Measurements from ENCODE around the gene CNTNAP2. TPM values are rescaled to one million over a fixed set of nuclear protein-coding genes. Genes with fewer than 3 reads are reported as not detected.

Gene CNTNAP2
- total and polyA plus RNA-seq, 4 donors, result not detected

- ATAC-seq (ENCODE audit: low FRiP score) (no peak), DNase-seq (no peak)
- peaks cover 0 to 1% of the 10 kb centered on the region in 2 donors for H3K4me1 ChIP-seq (ENCODE audit: control insufficient read depth in 1 of 2, insufficient read depth in 2 of 2, low read length in 2 of 2)
- H3K27me3 ChIP-seq (ENCODE audit: control insufficient read depth in 1 of 2, insufficient read depth in 2 of 2, low read length in 1 of 2), result no peaks in the 10 kb centered on the region
- H3K27ac ChIP-seq (ENCODE audit: low read depth in 1 of 2, low read length in 2 of 2), result no peak overlapping the region
- no peaks in the 10 kb centered on the region for H3K9me3 ChIP-seq (ENCODE audit: control insufficient read depth, low read length)
- no peaks in the 10 kb centered on the region for H3K36me3 ChIP-seq (ENCODE audit: control insufficient read depth in 1 of 2, insufficient read depth in 2 of 2, low read length in 1 of 2)
- intact Hi-C loops (cut with DNase I), result no loop called here
- no peak overlapping the region for H3K4me3 ChIP-seq (ENCODE audit: low read length in 2 of 2)
- WGBS, 2 donors, result 74 to 76% methylated on average over 6 of the region's 6 CpGs
Observed at GRCh38 chr7:147569116-147569913, 1452.7 kb downstream of the CNTNAP2 start.

DNA sequence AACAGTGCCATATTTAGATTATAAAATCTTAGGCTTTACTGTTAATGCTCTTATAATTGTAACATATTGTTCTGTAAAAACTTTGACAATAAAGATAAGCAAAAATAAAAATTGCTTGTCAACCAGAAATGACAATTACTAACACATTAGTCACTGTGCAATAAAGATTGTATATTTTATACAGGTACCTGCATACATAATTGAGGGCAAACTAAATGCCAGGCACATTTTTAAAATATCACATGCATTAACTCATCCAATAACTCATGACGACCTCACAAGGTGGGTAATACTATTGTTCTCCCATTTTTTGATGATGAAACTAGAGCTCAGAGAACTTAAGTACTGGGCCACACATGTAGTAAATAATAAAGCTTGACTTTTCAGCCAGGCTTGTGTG lies 1453.8 kb downstream of the CNTNAP2 start:
- WGBS, 2 donors, result 64 to 74% methylated on average over 1 of the region's 1 CpG
- no peak for ATAC-seq (ENCODE audit: low FRiP score)
- Histone ChIP-seq H3K4me3 (ENCODE audit: low read length in 2 of 2) (no peak overlapping the region), H3K27me3 (ENCODE audit: control insufficient read depth in 1 of 2, insufficient read depth in 2 of 2, low read length in 1 of 2) (no peaks in the 10 kb centered on the region), H3K9me3 (ENCODE audit: control insufficient read depth, low read length) (no peaks in the 10 kb centered on the region), H3K36me3 (ENCODE audit: control insufficient read depth in 1 of 2, insufficient read depth in 2 of 2, low read length in 1 of 2) (no peaks in the 10 kb centered on the region), H3K4me1 (ENCODE audit: control insufficient read depth in 1 of 2, insufficient read depth in 2 of 2, low read length in 2 of 2) (peaks cover 0 to 1% of the 10 kb centered on the region in 2 donors), H3K27ac (ENCODE audit: low read depth in 1 of 2, low read length in 2 of 2) (no peak overlapping the region)
- no peak for DNase-seq
- intact Hi-C loops (cut with DNase I), result no loop called here

GRCh38 chr7:147571436-147572185 lies 1455.0 kb downstream of the CNTNAP2 start:
- Histone ChIP-seq H3K4me3 (ENCODE audit: low read length in 2 of 2) (no peak overlapping the region), H3K4me1 (ENCODE audit: control insufficient read depth in 1 of 2, insufficient read depth in 2 of 2, low read length in 2 of 2) (peaks cover 0 to 1% of the 10 kb centered on the region in 2 donors), H3K36me3 (ENCODE audit: control insufficient read depth in 1 of 2, insufficient read depth in 2 of 2, low read length in 1 of 2) (no peaks in the 10 kb centered on the region), H3K27ac (ENCODE audit: low read depth in 1 of 2, low read length in 2 of 2) (no peak overlapping the region), H3K9me3 (ENCODE audit: control insufficient read depth, low read length) (no peaks in the 10 kb centered on the region), H3K27me3 (ENCODE audit: control insufficient read depth in 1 of 2, insufficient read depth in 2 of 2, low read length in 1 of 2) (no peaks in the 10 kb centered on the region)
- 89 to 91% methylated on average over 8 of the region's 8 CpGs for WGBS, 2 donors
- DNase-seq (no peak), ATAC-seq (ENCODE audit: low FRiP score) (no peak)
- intact Hi-C loops (cut with DNase I), result no loop called here

DNA sequence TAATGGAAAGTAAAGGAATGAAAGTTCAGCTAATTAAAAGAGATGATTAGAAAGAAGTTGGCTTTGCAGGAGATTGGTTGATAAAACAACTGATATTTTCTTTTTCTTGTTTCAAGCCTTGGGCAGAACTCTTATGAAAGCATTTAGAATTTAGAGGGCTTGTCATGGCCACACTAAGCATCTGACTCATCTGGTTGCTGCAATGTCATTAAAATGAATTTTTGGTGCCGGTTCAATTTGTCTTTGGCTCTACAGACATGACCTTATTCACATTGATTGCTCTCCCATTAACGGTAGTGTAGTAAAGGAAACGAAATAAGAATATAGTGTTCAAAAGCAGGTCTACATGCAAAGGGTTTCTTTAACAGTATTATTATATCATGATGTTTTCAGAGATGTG lies 1461.6 kb downstream of the CNTNAP2 start:
- 93 to 94% methylated on average over 3 of the region's 3 CpGs for WGBS, 2 donors
- no peak for DNase-seq
- intact Hi-C loops (cut with DNase I), result no loop called here

GRCh38 chr7:147579148-147579547 lies 1462.5 kb downstream of the CNTNAP2 start:
- intact Hi-C loops (cut with DNase I), result no loop called here

More for the DNA sequence above, 1461.6 kb downstream of the CNTNAP2 start:
- no peak for ATAC-seq (ENCODE audit: low FRiP score)
- no peaks in the 10 kb centered on the region for H3K9me3 ChIP-seq (ENCODE audit: control insufficient read depth, low read length)
- H3K4me3 ChIP-seq (ENCODE audit: low read length in 2 of 2), result no peak overlapping the region
- H3K27me3 ChIP-seq (ENCODE audit: control insufficient read depth in 1 of 2, insufficient read depth in 2 of 2, low read length in 1 of 2), result no peaks in the 10 kb centered on the region
- no peak overlapping the region for H3K27ac ChIP-seq (ENCODE audit: low read depth in 1 of 2, low read length in 2 of 2)
- no peaks in the 10 kb centered on the region for H3K36me3 ChIP-seq (ENCODE audit: control insufficient read depth in 1 of 2, insufficient read depth in 2 of 2, low read length in 1 of 2)
- no peaks in the 10 kb centered on the region for H3K4me1 ChIP-seq (ENCODE audit: control insufficient read depth in 1 of 2, insufficient read depth in 2 of 2, low read length in 2 of 2)

GRCh38 chr7:147584771-147585193 lies 1468.2 kb downstream of the CNTNAP2 start:
- Histone ChIP-seq H3K4me1 (ENCODE audit: control insufficient read depth in 1 of 2, insufficient read depth in 2 of 2, low read length in 2 of 2) (no peaks in the 10 kb centered on the region), H3K4me3 (ENCODE audit: low read length in 2 of 2) (no peak overlapping the region), H3K27me3 (ENCODE audit: control insufficient read depth in 1 of 2, insufficient read depth in 2 of 2, low read length in 1 of 2) (no peaks in the 10 kb centered on the region), H3K36me3 (ENCODE audit: control insufficient read depth in 1 of 2, insufficient read depth in 2 of 2, low read length in 1 of 2) (no peaks in the 10 kb centered on the region), H3K27ac (ENCODE audit: low read depth in 1 of 2, low read length in 2 of 2) (no peak overlapping the region), H3K9me3 (ENCODE audit: control insufficient read depth, low read length) (no peaks in the 10 kb centered on the region)
- intact Hi-C loops (cut with DNase I), result no loop called here
- 65 to 71% methylated on average over 5 of the region's 5 CpGs for WGBS, 2 donors
- ATAC-seq (ENCODE audit: low FRiP score) (no peak), DNase-seq (no peak)

More at GRCh38 chr7:147579148-147579547, 1462.5 kb downstream of the CNTNAP2 start:
- no peak for ATAC-seq (ENCODE audit: low FRiP score)
- no peak for DNase-seq
- 19 to 26% methylated on average over 1 of the region's 1 CpG for WGBS, 2 donors
- no peak overlapping the region for H3K27ac ChIP-seq (ENCODE audit: low read depth in 1 of 2, low read length in 2 of 2)
- no peaks in the 10 kb centered on the region for H3K36me3 ChIP-seq (ENCODE audit: control insufficient read depth in 1 of 2, insufficient read depth in 2 of 2, low read length in 1 of 2)
- H3K27me3 ChIP-seq (ENCODE audit: control insufficient read depth in 1 of 2, insufficient read depth in 2 of 2, low read length in 1 of 2), result no peaks in the 10 kb centered on the region
- H3K4me1 ChIP-seq (ENCODE audit: control insufficient read depth in 1 of 2, insufficient read depth in 2 of 2, low read length in 2 of 2), result no peaks in the 10 kb centered on the region
- H3K9me3 ChIP-seq (ENCODE audit: control insufficient read depth, low read length), result no peaks in the 10 kb centered on the region
- H3K4me3 ChIP-seq (ENCODE audit: low read length in 2 of 2), result no peak overlapping the region

DNA sequence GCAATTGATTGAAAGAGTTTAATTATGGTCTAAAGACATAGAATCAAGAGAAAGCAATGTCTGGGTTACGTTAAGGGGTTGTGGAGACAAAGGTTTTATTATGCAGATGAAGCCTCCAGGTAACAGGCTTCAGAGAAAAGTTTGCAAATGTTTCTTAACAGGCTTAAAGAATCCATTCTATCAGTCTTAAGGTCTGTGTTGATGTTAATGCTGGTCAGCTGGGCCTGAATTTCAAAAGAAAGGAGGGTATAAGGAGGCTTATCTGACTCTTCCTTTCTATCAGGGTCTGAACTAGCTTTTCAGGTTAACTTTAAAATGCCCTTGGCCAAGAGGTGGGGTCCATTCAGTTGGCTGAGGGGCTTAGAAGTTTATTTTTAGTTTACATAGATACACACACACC lies 1469.5 kb downstream of the CNTNAP2 start:
- DNase-seq, result no peak
- no peak overlapping the region for H3K27ac ChIP-seq (ENCODE audit: low read depth in 1 of 2, low read length in 2 of 2)
- H3K4me3 ChIP-seq (ENCODE audit: low read length in 2 of 2), result no peak overlapping the region
- intact Hi-C loops (cut with DNase I), result no loop called here
- H3K36me3 ChIP-seq (ENCODE audit: control insufficient read depth in 1 of 2, insufficient read depth in 2 of 2, low read length in 1 of 2), result no peaks in the 10 kb centered on the region
- H3K4me1 ChIP-seq (ENCODE audit: control insufficient read depth in 1 of 2, insufficient read depth in 2 of 2, low read length in 2 of 2), result no peaks in the 10 kb centered on the region
- ATAC-seq (ENCODE audit: low FRiP score), result no peak
- 37 to 53% methylated on average over 1 of the region's 1 CpG for WGBS, 2 donors
- no peaks in the 10 kb centered on the region for H3K9me3 ChIP-seq (ENCODE audit: control insufficient read depth, low read length)
- H3K27me3 ChIP-seq (ENCODE audit: control insufficient read depth in 1 of 2, insufficient read depth in 2 of 2, low read length in 1 of 2), result no peaks in the 10 kb centered on the region

- H3K27me3 ChIP-seq (ENCODE audit: control insufficient read depth in 1 of 2, insufficient read depth in 2 of 2, low read length in 1 of 2), result no peaks in the 10 kb centered on the region
- no peak for DNase-seq
- WGBS, 2 donors, result 31 to 77% methylated on average over 1 of the region's 1 CpG
- H3K36me3 ChIP-seq (ENCODE audit: control insufficient read depth in 1 of 2, insufficient read depth in 2 of 2, low read length in 1 of 2), result no peaks in the 10 kb centered on the region
- intact Hi-C loops (cut with DNase I), result no loop called here
- no peak for ATAC-seq (ENCODE audit: low FRiP score)
- H3K9me3 ChIP-seq (ENCODE audit: control insufficient read depth, low read length), result no peaks in the 10 kb centered on the region
- no peak overlapping the region for H3K4me3 ChIP-seq (ENCODE audit: low read length in 2 of 2)
- H3K27ac ChIP-seq (ENCODE audit: low read depth in 1 of 2, low read length in 2 of 2), result no peak overlapping the region
- no peaks in the 10 kb centered on the region for H3K4me1 ChIP-seq (ENCODE audit: control insufficient read depth in 1 of 2, insufficient read depth in 2 of 2, low read length in 2 of 2)
Observed at GRCh38 chr7:147586526-147586925, 1469.9 kb downstream of the CNTNAP2 start.

Data from aorta (tissue), 5 donors.